ENCODE results near the gene CLTRN. TPM values are rescaled to one million over a fixed set of nuclear protein-coding genes. Genes with fewer than 3 reads are reported as not detected.

CLTRN gene
- total RNA-seq, 2 donors from 2014 or later: 1.3 to 1.6 TPM

- intact Hi-C loops (cut with DNase I): no loop called here
- Histone ChIP-seq H3K4me1 (no peaks in the 10 kb centered on the region), H3K4me3 (no peak overlapping the region), H3K27ac (peak overlapping the region in 1 of 4 donors; percentile 2), H3K9me3 (no peaks in the 10 kb centered on the region), H3K36me3 (replicated peaks in 1 of 2; ENCODE audit: insufficient read depth in 1 of 2, low read depth in 2 of 2) (no peaks in the 10 kb centered on the region), H3K27me3 (no peaks in the 10 kb centered on the region)
- ATAC-seq (peak; percentile 52), DNase-seq (peak in 2 of 4 donors; percentile 18 to 26)
- 39 to 62% methylated on average over 3 of the region's 3 CpGs for WGBS, 2 donors
- TF ChIP-seq CTCF (IDR thresholded peaks at IDR 0.05) (no peak), POLR2A (IDR thresholded peaks at IDR 0.05) (no peak)
Observed at GRCh38 chrX:15619053-15619755, 45.4 kb downstream of the CLTRN start.

- intact Hi-C loops (cut with DNase I): no loop called here
- no peaks in the 10 kb centered on the region for H3K4me1 ChIP-seq
- no peaks in the 10 kb centered on the region for H3K9me3 ChIP-seq
- no peak overlapping the region for H3K27ac ChIP-seq
- whole genome bisulfite sequencing, 2 donors: 97 to 100% methylated on average over 4 of the region's 6 CpGs
- no peaks in the 10 kb centered on the region for H3K27me3 ChIP-seq
- H3K36me3 ChIP-seq (replicated peaks in 1 of 2; ENCODE audit: insufficient read depth in 1 of 2, low read depth in 2 of 2): no peaks in the 10 kb centered on the region
- no peak overlapping the region for H3K4me3 ChIP-seq
- DNase-seq (no peak), ATAC-seq (no peak)
- TF ChIP-seq CTCF (IDR thresholded peaks at IDR 0.05) (no peak), POLR2A (IDR thresholded peaks at IDR 0.05) (no peak)
Observed at GRCh38 chrX:15617111-15617510, 47.5 kb downstream of the CLTRN start.

- 87 to 95% methylated on average over 3 of the region's 3 CpGs for WGBS, 2 donors
- H3K4me1 ChIP-seq: no peaks in the 10 kb centered on the region
- no peak overlapping the region for H3K27ac ChIP-seq
- H3K36me3 ChIP-seq (replicated peaks in 1 of 2; ENCODE audit: insufficient read depth in 1 of 2, low read depth in 2 of 2): no peaks in the 10 kb centered on the region
- no peak for TF ChIP-seq POLR2A (IDR thresholded peaks at IDR 0.05)
- no peak for TF ChIP-seq CTCF (IDR thresholded peaks at IDR 0.05)
- H3K27me3 ChIP-seq: no peaks in the 10 kb centered on the region
- ATAC-seq: no peak
- DNase-seq: no peak
- intact Hi-C loops (cut with DNase I): no loop called here
- no peak overlapping the region for H3K4me3 ChIP-seq
- no peaks in the 10 kb centered on the region for H3K9me3 ChIP-seq
Observed at GRCh38 chrX:15616531-15616930, 48.1 kb downstream of the CLTRN start.

GRCh38 chrX:15607067-15607466 lies 57.5 kb downstream of the CLTRN start:
- no peak overlapping the region for H3K4me3 ChIP-seq
- peak overlapping the region in 1 of 4 donors; percentile 34 for H3K27ac ChIP-seq
- no peak for ATAC-seq
- H3K4me1 ChIP-seq: peaks cover 9% of the 10 kb centered on the region
- no peaks in the 10 kb centered on the region for H3K9me3 ChIP-seq
- no peak for DNase-seq
- WGBS, 2 donors: 14 to 28% methylated on average over 5 of the region's 5 CpGs
- no peaks in the 10 kb centered on the region for H3K36me3 ChIP-seq (replicated peaks in 1 of 2; ENCODE audit: insufficient read depth in 1 of 2, low read depth in 2 of 2)
- H3K27me3 ChIP-seq: no peaks in the 10 kb centered on the region
- TF ChIP-seq POLR2A (IDR thresholded peaks at IDR 0.05): no peak
- no peak for TF ChIP-seq CTCF (IDR thresholded peaks at IDR 0.05)
- intact Hi-C loops (cut with DNase I): no loop called here

- DNase-seq (no peak), ATAC-seq (no peak)
- no peaks in the 10 kb centered on the region for H3K27me3 ChIP-seq
- intact Hi-C loops (cut with DNase I): no loop called here
- no peak overlapping the region for H3K27ac ChIP-seq
- no peaks in the 10 kb centered on the region for H3K36me3 ChIP-seq (replicated peaks in 1 of 2; ENCODE audit: insufficient read depth in 1 of 2, low read depth in 2 of 2)
- TF ChIP-seq CTCF (IDR thresholded peaks at IDR 0.05): no peak
- TF ChIP-seq POLR2A (IDR thresholded peaks at IDR 0.05): no peak
- no peak overlapping the region for H3K4me3 ChIP-seq
- 5 to 10% methylated on average over 1 of the region's 1 CpG for WGBS, 2 donors
- peaks cover 9% of the 10 kb centered on the region for H3K4me1 ChIP-seq
- H3K9me3 ChIP-seq: no peaks in the 10 kb centered on the region
Observed at GRCh38 chrX:15606136-15606535, 58.5 kb downstream of the CLTRN start.

All from body of pancreas (tissue), 4 donors.